ENCODE results near the gene P2RX6. TPM values are rescaled to one million over a fixed set of nuclear protein-coding genes. Genes with fewer than 3 reads are reported as not detected.
A peak's percentile ranks its signal among the peaks of the same experiment; 100 is the strongest.
"Not testable (repeated sequence)": the region's sequence is repeated elsewhere in the genome, so short reads cannot be mapped to it uniquely, and the experiment has no call there.

The P2RX6 gene
- total RNA-seq, 1 donor from 2014 or later, result under 0.01 TPM

DNA sequence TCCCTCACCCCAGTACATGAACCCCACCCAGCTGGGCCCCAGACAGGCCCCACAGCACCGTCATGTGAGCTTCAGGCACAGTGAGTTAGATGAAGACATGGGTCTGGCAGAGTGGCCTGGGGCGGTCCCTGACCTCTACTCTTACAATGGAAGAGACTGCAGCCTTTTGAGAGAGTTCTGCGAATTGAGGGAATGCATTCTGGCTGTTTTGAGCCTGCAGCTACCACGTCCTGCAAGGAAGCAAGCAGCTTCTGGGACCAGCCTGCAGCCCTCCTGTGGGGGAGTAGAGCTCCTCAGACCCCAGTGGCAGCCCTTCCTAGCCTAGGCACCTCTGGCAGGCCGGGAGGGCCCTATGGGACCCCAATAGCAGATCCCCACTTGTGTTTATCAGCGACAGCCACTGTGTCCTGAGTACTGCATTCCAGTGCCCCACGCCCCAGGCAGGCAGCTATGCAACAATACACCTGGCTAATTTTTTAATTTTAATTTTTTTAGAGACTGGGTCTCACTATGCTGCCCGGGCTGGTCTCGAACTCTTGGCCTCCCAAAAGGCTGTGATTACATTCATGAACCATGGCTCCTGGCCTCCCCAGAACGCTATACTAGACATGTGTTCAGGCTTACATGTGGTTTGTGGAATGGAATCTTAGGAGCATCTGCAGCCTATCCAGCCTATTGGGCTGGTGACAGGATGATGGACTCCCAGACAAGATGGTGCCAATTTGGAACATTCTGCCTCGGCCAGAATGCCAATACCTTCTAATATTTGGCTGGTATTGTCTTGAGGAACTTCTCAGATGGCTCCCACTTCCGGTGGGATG, 18.1 kb downstream of the P2RX6 start:
- DNase-seq, result no peak

GRCh38 chr22:21033895-21034294, 18.9 kb downstream of the P2RX6 start:
- no peak for DNase-seq

DNA sequence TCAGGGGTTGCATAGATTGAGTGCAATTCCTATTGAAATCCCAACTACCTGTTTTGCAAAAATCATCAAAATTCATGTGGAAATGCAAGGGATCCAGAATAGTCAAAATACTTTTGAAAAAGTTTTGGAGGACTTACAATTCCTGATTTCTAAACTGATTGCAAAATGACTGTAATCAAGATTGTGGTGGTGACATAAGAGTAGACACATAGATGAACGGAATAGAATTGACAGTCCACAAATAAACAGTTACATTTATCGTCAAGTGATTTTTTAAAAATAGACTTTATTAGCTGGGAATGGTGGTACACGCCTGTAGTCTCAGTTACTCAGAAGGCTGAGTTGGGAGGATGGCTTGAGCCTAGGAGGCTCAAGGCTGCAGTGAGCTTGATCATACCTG, 20.0 kb downstream of the P2RX6 start:
- no peak for DNase-seq

DNA sequence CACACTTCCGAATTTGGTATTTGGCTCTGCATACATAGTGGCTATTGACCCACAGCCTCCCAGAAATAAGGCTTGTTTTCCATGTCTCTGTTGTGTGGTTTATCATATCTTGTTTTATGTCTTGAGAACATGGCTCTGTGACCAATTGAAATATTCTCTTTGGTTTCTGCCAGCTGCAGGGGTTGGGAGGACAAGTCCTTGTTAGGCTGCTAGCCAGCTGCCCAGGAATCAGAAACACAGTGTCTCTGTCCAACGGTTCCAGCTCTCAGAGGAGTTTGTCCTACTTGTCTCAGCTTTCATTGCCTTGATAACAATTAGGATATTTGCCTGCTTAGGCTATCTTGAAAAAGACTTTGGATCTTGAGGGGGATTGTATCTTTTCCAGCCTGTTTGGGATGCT, 23.4 kb downstream of the P2RX6 start:
- no peak for DNase-seq

GRCh38 chr22:21039158-21039557, 24.2 kb downstream of the P2RX6 start:
- not testable (repeated sequence) for DNase-seq

DNA sequence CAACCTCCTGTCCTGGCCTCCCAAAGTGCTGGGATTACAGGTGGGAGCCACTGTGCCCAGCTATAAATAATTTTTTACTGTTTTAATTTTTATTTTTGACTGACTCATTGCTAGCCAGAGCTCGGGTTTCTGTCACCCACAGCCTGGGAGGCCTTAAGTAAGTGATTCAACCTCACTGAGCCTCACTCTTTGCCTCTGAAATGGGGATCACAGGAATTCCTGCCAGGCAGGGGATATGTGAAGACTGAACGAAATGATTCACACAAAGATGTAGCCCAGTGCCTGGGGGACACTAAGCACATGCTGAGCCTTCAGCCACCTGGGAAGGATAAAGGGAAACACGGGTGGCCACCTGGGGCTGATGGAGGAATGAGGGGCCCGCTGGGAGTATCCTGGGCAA, 27.0 kb downstream of the P2RX6 start:
- DNase-seq, result no peak

GRCh38 chr22:21042978-21043859, 28.3 kb downstream of the P2RX6 start:
- DNase-seq, result no peak

GRCh38 chr22:21043860-21044535, 29.0 kb downstream of the P2RX6 start:
- DNase-seq, result no peak

DNA sequence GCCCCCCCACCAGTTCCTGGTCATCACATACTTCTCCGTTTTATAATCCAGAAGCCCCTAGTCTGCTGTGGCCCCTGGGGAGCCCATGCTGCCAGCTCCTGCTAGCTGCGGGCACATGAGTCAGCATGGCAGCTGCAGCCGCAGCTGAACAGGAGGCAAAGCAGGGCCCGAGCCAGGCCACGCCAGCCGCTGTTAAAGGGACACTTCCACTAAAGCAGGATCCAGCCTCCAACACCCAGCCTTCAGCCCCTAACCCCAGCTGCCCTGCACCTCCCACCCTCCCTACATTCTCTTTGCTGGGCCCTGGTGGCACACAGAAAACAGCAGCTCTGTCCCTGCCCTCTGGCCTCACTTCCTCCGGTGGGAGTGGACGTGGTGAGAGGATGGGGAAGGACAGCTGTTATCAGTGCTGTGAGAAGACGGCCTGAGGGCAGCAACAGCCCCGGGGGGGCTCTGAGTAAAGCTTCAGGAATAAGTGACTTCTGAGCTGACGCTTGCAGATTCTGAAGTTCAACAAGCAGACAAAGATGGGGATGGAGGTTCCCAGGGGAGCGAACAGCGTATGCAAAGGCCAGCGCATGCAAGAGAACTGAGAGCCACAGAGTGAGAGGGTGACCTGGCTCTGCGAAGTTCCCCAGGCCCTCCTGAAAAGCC, 30.1 kb downstream of the P2RX6 start:
- peak; percentile 17 for DNase-seq

DNA sequence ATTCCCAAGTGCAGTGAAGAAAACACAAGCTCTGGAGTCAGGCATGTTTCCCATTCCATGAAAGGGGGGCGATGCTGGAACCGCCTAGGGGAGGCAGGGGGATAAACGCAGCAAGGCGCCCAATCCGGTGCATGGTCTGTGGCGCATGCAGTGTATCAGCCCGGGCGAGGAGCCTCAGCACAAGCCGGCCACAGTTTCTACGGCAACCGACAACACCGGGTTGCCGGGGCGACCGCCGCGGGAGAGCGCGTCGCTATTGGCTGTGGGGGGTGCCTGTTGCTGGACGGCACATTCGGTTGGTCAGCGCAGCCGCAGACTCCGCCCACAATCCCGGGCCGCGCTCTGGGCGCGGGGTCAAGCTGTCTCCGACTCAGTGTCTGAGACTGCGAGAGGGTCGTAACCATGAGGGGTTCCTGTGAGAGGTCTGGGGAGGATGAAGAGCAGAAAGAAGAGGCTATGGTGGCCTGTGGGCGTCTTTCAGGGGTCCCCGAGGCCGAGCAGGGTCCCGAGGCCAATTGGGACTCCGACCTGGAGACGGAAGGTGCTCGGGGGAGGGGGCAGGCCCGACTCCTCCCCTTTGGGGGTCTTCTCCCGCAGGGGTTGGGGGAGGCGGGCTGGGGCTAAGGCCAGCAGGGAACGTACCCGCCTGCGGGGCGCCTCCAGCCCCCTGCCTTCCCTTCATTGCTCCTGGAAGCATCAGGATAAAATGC, 30.8 kb downstream of the P2RX6 start, which contains the start of gene LRRC74B:
TSS of gene LRRC74B (plus strand) at position 362 of the 710 bp plus-strand sequence. CDS start at position 403, 41 bp downstream.
- peak; percentile 89 for DNase-seq

- no peak for DNase-seq
Observed at GRCh38 chr22:21047035-21047661, 32.2 kb downstream of the P2RX6 start.

DNA sequence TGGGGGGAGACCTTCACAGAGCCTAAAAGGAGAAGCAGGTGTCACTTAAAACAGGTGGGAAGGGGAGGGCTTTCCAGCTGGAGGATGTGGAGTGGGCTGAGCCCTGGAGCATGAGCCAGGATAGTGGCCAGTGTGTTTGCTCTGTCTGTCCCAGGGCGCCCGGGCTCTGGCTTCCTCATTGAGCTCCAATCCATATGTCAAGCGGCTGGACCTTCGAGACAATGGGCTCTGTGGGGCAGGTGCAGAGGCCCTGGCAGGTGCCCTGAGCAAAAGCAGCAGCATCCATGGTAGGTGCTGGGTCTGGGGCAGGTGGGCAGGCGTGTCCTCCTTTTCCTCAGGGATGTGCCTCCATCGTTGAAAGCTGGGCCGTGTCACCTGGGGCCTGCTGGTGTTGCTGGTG, 32.8 kb downstream of the P2RX6 start:
- DNase-seq, result no peak

DNA sequence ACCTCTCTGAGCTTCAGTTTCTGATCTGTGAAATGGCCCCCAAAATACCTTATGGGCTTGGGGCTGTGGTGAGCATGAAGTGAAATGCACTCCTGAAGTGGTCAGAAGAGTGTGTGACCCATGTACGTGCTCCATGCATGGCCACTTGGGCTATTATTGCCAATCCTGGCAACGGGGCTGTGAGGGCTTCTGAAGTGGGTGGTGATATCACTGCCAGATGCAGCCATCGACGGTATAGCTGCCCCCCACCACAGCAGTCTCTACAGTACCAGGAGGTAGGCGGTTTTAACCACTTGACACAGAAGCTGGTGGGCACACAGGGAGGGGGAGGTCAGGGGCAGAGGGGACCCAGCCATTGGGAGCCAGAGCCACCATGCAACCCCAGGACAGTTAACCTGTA, 33.5 kb downstream of the P2RX6 start:
- DNase-seq, result not testable (repeated sequence)

DNA sequence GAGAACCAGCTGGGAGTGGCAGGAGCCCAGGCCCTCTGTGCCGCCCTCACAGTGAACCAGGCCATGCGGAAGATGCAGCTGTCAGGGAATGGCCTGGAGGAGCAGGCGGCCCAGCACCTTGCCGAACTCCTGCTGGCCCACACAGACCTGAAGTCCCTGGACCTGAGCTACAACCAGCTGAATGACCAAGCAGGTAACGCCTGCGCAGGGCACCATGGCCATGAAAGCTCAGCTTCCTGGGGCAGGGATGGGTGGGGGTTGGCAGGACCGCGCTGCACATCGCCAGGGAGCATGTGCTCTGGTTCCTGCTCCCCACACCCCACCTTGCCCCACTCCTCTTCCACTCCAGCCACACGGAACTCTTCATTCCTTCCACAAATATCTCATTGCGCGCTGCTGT, 34.0 kb downstream of the P2RX6 start:
- DNase-seq, result not testable (repeated sequence)

DNA sequence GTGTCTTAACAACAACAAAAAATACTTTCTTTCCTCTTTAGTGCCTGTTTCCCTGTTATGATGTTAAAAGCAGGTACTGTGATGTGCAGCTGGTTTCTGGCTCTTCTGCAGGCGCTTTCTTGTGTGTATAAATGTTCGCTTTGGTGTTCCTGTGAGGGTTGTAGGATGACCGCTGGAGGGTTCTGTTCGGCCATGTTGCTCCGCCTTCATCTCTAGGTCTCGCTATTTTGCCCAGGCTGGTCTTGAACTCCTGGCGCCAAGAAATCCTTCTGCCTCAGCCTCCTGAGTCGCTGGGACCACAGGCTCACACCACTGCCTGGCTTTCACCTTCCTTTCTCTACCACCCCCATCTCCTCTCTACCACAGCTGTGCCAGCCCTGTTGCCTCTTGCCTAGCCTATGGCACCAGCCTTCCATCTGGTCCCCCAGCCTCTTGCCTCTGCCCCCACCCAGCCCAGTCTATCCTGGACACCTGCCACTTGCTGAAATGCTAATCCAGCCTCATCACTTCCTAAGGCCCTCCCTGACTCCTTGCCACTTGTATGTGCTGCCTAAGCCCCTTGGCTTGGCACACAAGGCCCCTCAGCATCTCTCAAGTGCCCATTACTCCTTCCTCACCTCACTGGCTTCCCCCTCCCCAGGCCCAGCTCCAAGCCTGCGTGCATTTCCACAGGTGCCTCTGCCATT, 36.3 kb downstream of the P2RX6 start:
- no peak for DNase-seq

GRCh38 chr22:21051831-21052400, 37.0 kb downstream of the P2RX6 start:
- DNase-seq, result no peak

DNA sequence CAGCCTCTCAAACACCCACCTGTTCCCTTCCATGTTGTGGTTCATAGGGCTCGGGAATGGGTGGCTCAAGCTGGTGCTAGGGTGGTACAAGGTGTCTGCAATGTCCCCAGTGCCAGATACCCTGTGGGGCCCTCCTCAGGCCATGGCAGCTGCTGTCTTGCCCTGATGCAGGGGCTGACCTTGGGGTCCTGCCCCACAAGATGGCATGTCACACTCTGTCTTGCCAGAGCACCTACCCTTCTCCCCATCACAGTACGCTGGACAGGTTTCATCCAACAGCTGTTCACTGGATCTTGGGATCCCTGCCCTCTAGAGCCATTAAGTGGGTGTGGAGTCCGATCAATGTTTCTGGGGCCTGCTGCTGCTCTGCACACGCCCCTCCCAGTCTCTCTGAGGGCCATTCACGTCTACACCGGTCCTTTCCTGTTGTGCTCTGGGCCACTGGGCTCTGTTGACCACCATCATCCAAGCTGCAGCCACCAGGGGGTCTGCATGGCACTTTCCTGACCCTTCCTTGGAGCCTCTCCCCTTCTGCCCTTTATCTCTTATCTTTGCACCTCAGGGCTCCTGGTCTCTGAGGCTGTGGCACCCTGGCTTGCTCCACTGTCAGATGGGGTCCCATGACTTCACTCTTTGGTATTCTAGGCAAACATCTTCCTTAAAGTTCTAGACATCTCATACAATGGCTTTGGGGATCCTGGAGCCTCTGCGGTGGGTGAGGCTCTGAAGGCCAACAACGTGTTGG, 37.9 kb downstream of the P2RX6 start:
- DNase-seq, result no peak

- no peak for DNase-seq
Observed at GRCh38 chr22:21054046-21054713, 39.2 kb downstream of the P2RX6 start.
